ENCODE measurements around the gene TBATA.

The TBATA gene

GRCh38 chr10:70782746-70783680 lies 2.2 kb downstream of the TBATA start:
- no peaks in the 10 kb centered on the region for H3K36me3 ChIP-seq (ENCODE audit: insufficient read depth, low read depth, low read length)
- H3K4me1 ChIP-seq (ENCODE audit: insufficient read depth, low read length): no peaks in the 10 kb centered on the region
- no peak overlapping the region for H3K9ac ChIP-seq (ENCODE audit: low read depth, low read length)
- H3K4me3 ChIP-seq (ENCODE audit: low read length): no peak overlapping the region
- H3K27ac ChIP-seq (ENCODE audit: low read length): no peak overlapping the region
- no peaks in the 10 kb centered on the region for H3K27me3 ChIP-seq (ENCODE audit: insufficient read depth, low read length)
- H3K9me3 ChIP-seq (ENCODE audit: insufficient read depth, low read depth, low read length): no peaks in the 10 kb centered on the region

- H3K27me3 ChIP-seq (ENCODE audit: insufficient read depth, low read length): no peaks in the 10 kb centered on the region
- H3K9me3 ChIP-seq (ENCODE audit: insufficient read depth, low read depth, low read length): no peaks in the 10 kb centered on the region
- no peak overlapping the region for H3K27ac ChIP-seq (ENCODE audit: low read length)
- H3K36me3 ChIP-seq (ENCODE audit: insufficient read depth, low read depth, low read length): no peaks in the 10 kb centered on the region
- no peak overlapping the region for H3K9ac ChIP-seq (ENCODE audit: low read depth, low read length)
- no peaks in the 10 kb centered on the region for H3K4me1 ChIP-seq (ENCODE audit: insufficient read depth, low read length)
- H3K4me3 ChIP-seq (ENCODE audit: low read length): no peak overlapping the region
Measured at GRCh38 chr10:70782086-70782745, 3.0 kb downstream of the TBATA start.

GRCh38 chr10:70781461-70782051 lies 3.6 kb downstream of the TBATA start:
- Histone ChIP-seq H3K9ac (ENCODE audit: low read depth, low read length) (no peak overlapping the region), H3K36me3 (ENCODE audit: insufficient read depth, low read depth, low read length) (no peaks in the 10 kb centered on the region), H3K9me3 (ENCODE audit: insufficient read depth, low read depth, low read length) (no peaks in the 10 kb centered on the region), H3K4me3 (ENCODE audit: low read length) (no peak overlapping the region), H3K27ac (ENCODE audit: low read length) (no peak overlapping the region), H3K4me1 (ENCODE audit: insufficient read depth, low read length) (no peaks in the 10 kb centered on the region), H3K27me3 (ENCODE audit: insufficient read depth, low read length) (no peaks in the 10 kb centered on the region)

GRCh38 chr10:70780772-70781171 lies 4.4 kb downstream of the TBATA start:
- Histone ChIP-seq H3K9me3 (ENCODE audit: insufficient read depth, low read depth, low read length) (no peaks in the 10 kb centered on the region), H3K36me3 (ENCODE audit: insufficient read depth, low read depth, low read length) (no peaks in the 10 kb centered on the region), H3K27me3 (ENCODE audit: insufficient read depth, low read length) (no peaks in the 10 kb centered on the region), H3K9ac (ENCODE audit: low read depth, low read length) (no peak overlapping the region), H3K4me1 (ENCODE audit: insufficient read depth, low read length) (no peaks in the 10 kb centered on the region), H3K27ac (ENCODE audit: low read length) (no peak overlapping the region), H3K4me3 (ENCODE audit: low read length) (no peak overlapping the region)

GRCh38 chr10:70780370-70780760 lies 4.8 kb downstream of the TBATA start:
- H3K27me3 ChIP-seq (ENCODE audit: insufficient read depth, low read length): no peaks in the 10 kb centered on the region

GRCh38 chr10:70779511-70780369 lies 5.4 kb downstream of the TBATA start:
- H3K27me3 ChIP-seq (ENCODE audit: insufficient read depth, low read length): no peaks in the 10 kb centered on the region
- H3K27ac ChIP-seq (ENCODE audit: low read length): no peak overlapping the region
- no peaks in the 10 kb centered on the region for H3K36me3 ChIP-seq (ENCODE audit: insufficient read depth, low read depth, low read length)
- no peaks in the 10 kb centered on the region for H3K4me1 ChIP-seq (ENCODE audit: insufficient read depth, low read length)
- H3K4me3 ChIP-seq (ENCODE audit: low read length): no peak overlapping the region
- no peaks in the 10 kb centered on the region for H3K9me3 ChIP-seq (ENCODE audit: insufficient read depth, low read depth, low read length)
- no peak overlapping the region for H3K9ac ChIP-seq (ENCODE audit: low read depth, low read length)

More at GRCh38 chr10:70780370-70780760, 4.8 kb downstream of the TBATA start:
- Histone ChIP-seq H3K4me3 (ENCODE audit: low read length) (no peak overlapping the region), H3K9ac (ENCODE audit: low read depth, low read length) (no peak overlapping the region), H3K27ac (ENCODE audit: low read length) (no peak overlapping the region), H3K36me3 (ENCODE audit: insufficient read depth, low read depth, low read length) (no peaks in the 10 kb centered on the region), H3K4me1 (ENCODE audit: insufficient read depth, low read length) (no peaks in the 10 kb centered on the region), H3K9me3 (ENCODE audit: insufficient read depth, low read depth, low read length) (no peaks in the 10 kb centered on the region)

GRCh38 chr10:70779088-70779487 lies 6.1 kb downstream of the TBATA start:
- no peak overlapping the region for H3K9ac ChIP-seq (ENCODE audit: low read depth, low read length)

GRCh38 chr10:70778267-70778924 lies 6.8 kb downstream of the TBATA start:
- H3K9ac ChIP-seq (ENCODE audit: low read depth, low read length): no peak overlapping the region
- no peaks in the 10 kb centered on the region for H3K36me3 ChIP-seq (ENCODE audit: insufficient read depth, low read depth, low read length)
- H3K27me3 ChIP-seq (ENCODE audit: insufficient read depth, low read length): no peaks in the 10 kb centered on the region
- no peaks in the 10 kb centered on the region for H3K9me3 ChIP-seq (ENCODE audit: insufficient read depth, low read depth, low read length)
- no peak overlapping the region for H3K4me3 ChIP-seq (ENCODE audit: low read length)
- H3K27ac ChIP-seq (ENCODE audit: low read length): no peak overlapping the region
- no peaks in the 10 kb centered on the region for H3K4me1 ChIP-seq (ENCODE audit: insufficient read depth, low read length)

More at GRCh38 chr10:70779088-70779487, 6.1 kb downstream of the TBATA start:
- H3K36me3 ChIP-seq (ENCODE audit: insufficient read depth, low read depth, low read length): no peaks in the 10 kb centered on the region
- H3K4me3 ChIP-seq (ENCODE audit: low read length): no peak overlapping the region
- no peaks in the 10 kb centered on the region for H3K4me1 ChIP-seq (ENCODE audit: insufficient read depth, low read length)
- H3K27me3 ChIP-seq (ENCODE audit: insufficient read depth, low read length): no peaks in the 10 kb centered on the region
- H3K9me3 ChIP-seq (ENCODE audit: insufficient read depth, low read depth, low read length): no peaks in the 10 kb centered on the region
- no peak overlapping the region for H3K27ac ChIP-seq (ENCODE audit: low read length)

- Histone ChIP-seq H3K27me3 (ENCODE audit: insufficient read depth, low read length) (no peaks in the 10 kb centered on the region), H3K4me3 (ENCODE audit: low read length) (no peak overlapping the region), H3K9ac (ENCODE audit: low read depth, low read length) (no peak overlapping the region), H3K27ac (ENCODE audit: low read length) (no peak overlapping the region), H3K4me1 (ENCODE audit: insufficient read depth, low read length) (no peaks in the 10 kb centered on the region), H3K9me3 (ENCODE audit: insufficient read depth, low read depth, low read length) (no peaks in the 10 kb centered on the region), H3K36me3 (ENCODE audit: insufficient read depth, low read depth, low read length) (no peaks in the 10 kb centered on the region)
Measured at GRCh38 chr10:70777063-70777875, 7.9 kb downstream of the TBATA start.

- Histone ChIP-seq H3K27ac (ENCODE audit: low read length) (no peak overlapping the region), H3K36me3 (ENCODE audit: insufficient read depth, low read depth, low read length) (no peaks in the 10 kb centered on the region), H3K4me3 (ENCODE audit: low read length) (no peak overlapping the region), H3K9me3 (ENCODE audit: insufficient read depth, low read depth, low read length) (no peaks in the 10 kb centered on the region), H3K27me3 (ENCODE audit: insufficient read depth, low read length) (no peaks in the 10 kb centered on the region), H3K4me1 (ENCODE audit: insufficient read depth, low read length) (no peaks in the 10 kb centered on the region), H3K9ac (ENCODE audit: low read depth, low read length) (no peak overlapping the region)
Measured at GRCh38 chr10:70776455-70777005, 8.6 kb downstream of the TBATA start.

Measured in iPS-20b (cell line).